Suppressor macrophage treated with lipopolysaccharide for 4 hours (primary cell): ENCODE results near the gene MUC12.

Source experiments
- DNase-seq: peaks from one replicate; pipeline ENCODE4 v3.0.0-alpha.2; 2020

MUC12 gene

DNA sequence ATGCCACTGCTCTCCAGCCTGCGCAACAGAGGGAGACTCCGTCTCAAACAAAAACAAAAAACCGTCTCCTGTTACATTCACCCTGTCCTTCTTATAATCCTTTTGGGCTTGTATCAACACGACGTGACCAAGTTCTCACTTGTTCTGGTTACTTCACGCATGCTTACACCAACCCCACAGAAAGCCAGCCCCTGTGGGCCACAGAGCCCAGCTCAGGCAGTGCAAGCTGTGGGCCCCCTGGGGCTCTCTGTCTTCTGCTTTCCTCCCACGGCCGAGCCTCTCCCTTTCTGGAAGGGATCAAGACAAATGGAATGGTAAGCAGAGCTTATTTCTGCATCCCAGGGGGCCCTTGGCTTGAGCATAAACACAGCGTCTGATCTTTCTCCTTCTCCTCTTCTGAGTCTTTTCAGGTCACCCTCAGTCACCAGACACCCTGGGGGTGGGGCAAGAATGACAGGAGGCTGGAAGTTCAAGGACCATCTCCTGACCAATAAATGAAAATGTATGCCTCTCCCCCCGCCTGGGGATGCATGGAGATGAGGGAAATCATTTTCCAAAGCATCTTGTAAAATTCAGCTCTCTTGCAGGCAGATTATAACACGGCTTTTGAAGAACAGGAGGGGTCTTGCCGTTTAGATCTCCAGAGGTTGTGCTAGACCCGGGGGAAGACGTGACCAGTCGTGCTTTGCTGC lies 96.9 kb downstream of the MUC12 start:
- DNase-seq, result no peak

- DNase-seq, result no peak
Observed at GRCh38 chr7:101066833-101067177, 97.4 kb downstream of the MUC12 start.

- DNase-seq, result no peak
Observed at GRCh38 chr7:101068401-101068800, 99.0 kb downstream of the MUC12 start.
